HCT116 (cell line): ENCODE data around the gene KRT5. TPM values are rescaled to one million over a fixed set of nuclear protein-coding genes. Genes with fewer than 3 reads are reported as not detected.

Source experiments
- ATAC-seq: fragments of 200-7000 bp; cut with Tn5 transposase; 2 replicates; pipeline ENCODE4 v1.9.1; 2020; ENCODE audit warnings: mild to moderate bottlenecking, moderate library complexity
- BruUV-seq: library from RNA; stranded (reverse); fragments of 400-500 nt; replicated peaks from 2 replicates; lab custom pipeline; 2021; lab: Mats Ljungman, UMichigan
- CTCF ChIA-PET: fragments of 300-600 bp; sonication (Branson Sonifier 250); formaldehyde crosslinking; loops from one replicate; lab custom pipeline; 2021; ENCODE audit warnings: antibody characterized with exemption; lab: Charles Lee
- POLR2A ChIA-PET: fragments of 300-600, 350-600 bp; sonication (Branson Sonifier 250); formaldehyde crosslinking; loops from one replicate; lab custom pipeline; 2021; ENCODE audit warnings: antibody characterized with exemption; lab: Charles Lee
- RAD21 ChIA-PET, 2 experiments: fragments of 300-600 bp; sonication (Branson Sonifier 250); formaldehyde crosslinking; loops; one replicate each; lab custom pipeline; 2023; ENCODE audit warnings: low total read pairs in 2 of 2; ENCODE audit not compliant: uncharacterized antibody in 2 of 2, unreplicated experiment in 2 of 2, low non-redundant PET in 1 of 2; lab: Charles Lee
- DNase-seq: peaks from one replicate; pipeline ENCODE4 v3.0.0-alpha.2; 2010; ENCODE audit warnings: low read depth, low spot score
- H2AFZ ChIP-seq: fragments of 200-600 bp; shearing (Covaris generic), sonication (generic); 2 replicates; pipeline ENCODE4 v1.6.1; 2017; ENCODE audit warnings: low read depth, mixed run types, mixed read lengths, antibody characterized with exemption, low read length; ENCODE audit not compliant: poor library complexity, severe bottlenecking
- H3K27ac ChIP-seq: 2 replicates; pipeline ENCODE4 v1.5.1; 2012; ENCODE audit warnings: low read depth, low read length
- H3K27me3 ChIP-seq: fragments of 200-600 bp; sonication (generic); 2 replicates; pipeline ENCODE4 v1.6.1; 2016; ENCODE audit warnings: mixed run types, low read length, mixed read lengths; ENCODE audit not compliant: insufficient read depth
- H3K36me3 ChIP-seq, 2 experiments: fragments of 200-500 bp in 1 of 2; fragments of 200-600 bp in 1 of 2; sonication (Bioruptor generic) in 1 of 2; sonication (generic) in 1 of 2; 2 replicates each; pipeline versions ENCODE4 v1.5.1 to v1.6.1; 2014 to 2016; ENCODE audit warnings: low read length in 2 of 2, inconsistent platforms in 1 of 2, mixed read lengths in 1 of 2, mixed run types in 1 of 2; ENCODE audit not compliant: insufficient read depth in 2 of 2, control insufficient read depth in 1 of 2
- H3K4me1 ChIP-seq, 2 experiments: fragments of 200-600 bp in 1 of 2; sonication (generic) in 1 of 2; 2 replicates each; pipeline versions ENCODE4 v1.5.1 to v1.6.1; 2012 to 2017; ENCODE audit warnings: low read length in 2 of 2, inconsistent platforms in 1 of 2, mild to moderate bottlenecking in 1 of 2, mixed read lengths in 1 of 2, mixed run types in 1 of 2, moderate library complexity in 1 of 2; ENCODE audit not compliant: insufficient read depth in 2 of 2, control insufficient read depth in 1 of 2
- H3K4me2 ChIP-seq: fragments of 200-600 bp; sonication (generic); 2 replicates; pipeline ENCODE4 v1.6.1; 2017; ENCODE audit warnings: mixed run types, low read length, mixed read lengths
- H3K4me3 ChIP-seq, 2 experiments: fragments of 200-600 bp in 1 of 2; sonication (generic) in 1 of 2; replicated peaks in 1 of 2; 2 replicates each; pipeline ENCODE4 v1.5.1; 2011 to 2016; ENCODE audit warnings: low read length in 2 of 2, control low read depth in 1 of 2, low read depth in 1 of 2, mild to moderate bottlenecking in 1 of 2, mixed read lengths in 1 of 2, mixed run types in 1 of 2
- H3K79me2 ChIP-seq: fragments of 200-600 bp; sonication (generic); 2 replicates; pipeline ENCODE4 v1.6.1; 2017; ENCODE audit warnings: mild to moderate bottlenecking, mixed run types, low read length, moderate library complexity, mixed read lengths; ENCODE audit not compliant: insufficient read depth
- H3K9ac ChIP-seq: fragments of 200-600 bp; sonication (generic); 2 replicates; pipeline ENCODE4 v1.6.1; 2016; ENCODE audit warnings: low read length, mixed read lengths
- H3K9me2 ChIP-seq: fragments of 200-600 bp; sonication (generic), shearing (Covaris generic); 2 replicates; pipeline ENCODE4 v1.6.1; 2017; ENCODE audit warnings: mixed run types, mild to moderate bottlenecking, moderate library complexity; ENCODE audit not compliant: insufficient read depth
- H3K9me3 ChIP-seq, 2 experiments: fragments of 200-500 bp in 1 of 2; fragments of 200-600 bp in 1 of 2; sonication (Bioruptor generic) in 1 of 2; sonication (generic) in 1 of 2; 2 replicates each; pipeline ENCODE4 v1.6.1; 2014 to 2017; ENCODE audit warnings: low read length in 2 of 2, mixed read lengths in 2 of 2, inconsistent platforms in 1 of 2, low read depth in 1 of 2, mild to moderate bottlenecking in 1 of 2, mixed run types in 1 of 2, moderate library complexity in 1 of 2; ENCODE audit not compliant: control insufficient read depth in 1 of 2, insufficient read depth in 1 of 2
- H4K20me1 ChIP-seq: fragments of 200-600 bp; sonication (generic), shearing (Covaris generic); 2 replicates; pipeline ENCODE4 v1.6.1; 2017; ENCODE audit warnings: mixed run types, mild to moderate bottlenecking, moderate library complexity; ENCODE audit not compliant: insufficient read depth
- CBX3 ChIP-seq: IDR thresholded peaks from 2 replicates; pipeline ENCODE4 v1.6.1; 2012; ENCODE audit warnings: low read depth
- CEBPB ChIP-seq: IDR thresholded peaks from 2 replicates; pipeline ENCODE4 v1.6.1; 2012; ENCODE audit warnings: low read depth
- CTCF ChIP-seq, 3 experiments: fragments of 200-600 bp in 1 of 3; sonication (generic) in 1 of 3; IDR thresholded peaks in 2 of 3; conservative IDR thresholded peaks in 1 of 3; 2 replicates each; pipeline ENCODE4 v1.5.1; 2012 to 2017; ENCODE audit warnings: low read depth in 2 of 3, low read length in 2 of 3, antibody characterized with exemption in 1 of 3, borderline replicate concordance in 1 of 3, control low read depth in 1 of 3, mild to moderate bottlenecking in 1 of 3, mixed read lengths in 1 of 3, mixed run types in 1 of 3, moderate library complexity in 1 of 3; ENCODE audit not compliant: insufficient read depth in 1 of 3
- EGR1 ChIP-seq: IDR thresholded peaks from 2 replicates; pipeline ENCODE4 v1.6.1; 2012; ENCODE audit warnings: low read depth
- EZH2 ChIP-seq: fragments of 200-600 bp; sonication (generic); IDR thresholded peaks from 2 replicates; pipeline ENCODE4 v1.6.1; 2017; ENCODE audit warnings: antibody characterized with exemption, mixed run types
- EZH2phosphoT487 ChIP-seq: fragments of 200-600 bp; IDR thresholded peaks from 2 replicates; pipeline ENCODE4 v1.6.1; 2018; ENCODE audit warnings: antibody characterized with exemption, borderline replicate concordance
- FOSL1 ChIP-seq: IDR thresholded peaks from 2 replicates; pipeline ENCODE4 v1.6.1; 2012; ENCODE audit warnings: low read depth
- JUND ChIP-seq: IDR thresholded peaks from 2 replicates; pipeline ENCODE4 v1.6.1; 2012
- MAX ChIP-seq: IDR thresholded peaks from 2 replicates; pipeline ENCODE4 v1.6.1; 2012
- POLR2A ChIP-seq: IDR thresholded peaks from 2 replicates; pipeline ENCODE4 v1.7.0; 2011; ENCODE audit warnings: borderline replicate concordance; ENCODE audit not compliant: insufficient read depth, insufficient read length; ENCODE audit errors: extremely low read depth
- POLR2AphosphoS5 ChIP-seq: IDR thresholded peaks from 2 replicates; pipeline ENCODE4 v1.6.1; 2011; ENCODE audit warnings: mild to moderate bottlenecking, low read depth, low read length, moderate library complexity
- SIN3A ChIP-seq: IDR thresholded peaks from 2 replicates; pipeline ENCODE4 v1.6.1; 2012; ENCODE audit warnings: low read depth
- SRF ChIP-seq: IDR thresholded peaks from 2 replicates; pipeline ENCODE4 v1.6.1; 2012; ENCODE audit warnings: low read depth
- TCF7L2 ChIP-seq: IDR thresholded peaks from 2 replicates; pipeline ENCODE4 v1.7.0; 2011; ENCODE audit warnings: borderline replicate concordance, inconsistent platforms; ENCODE audit not compliant: insufficient read depth, insufficient read length; ENCODE audit errors: extremely low read depth
- YY1 ChIP-seq: IDR thresholded peaks from 2 replicates; pipeline ENCODE4 v1.6.1; 2011; ENCODE audit warnings: low read length, low read depth, moderate library complexity, mild to moderate bottlenecking; ENCODE audit not compliant: insufficient replicate concordance; ENCODE audit errors: extremely low read depth
- ZBTB33 ChIP-seq: IDR thresholded peaks from 2 replicates; pipeline ENCODE4 v1.6.1; 2011; ENCODE audit warnings: mild to moderate bottlenecking, low read length, moderate library complexity; ENCODE audit not compliant: insufficient replicate concordance; ENCODE audit errors: extremely low read depth
- ZNF274 ChIP-seq: fragments of 200-500 bp; sonication (Bioruptor generic); IDR thresholded peaks from 2 replicates; pipeline ENCODE4 v1.6.1; 2014; ENCODE audit warnings: mild to moderate bottlenecking, low read depth, low read length, inconsistent platforms
- intact Hi-C: fragments of 100-400 bp; cut with micrococcal nuclease; formaldehyde crosslinking; loops from 2 replicates; pipeline ENCODE4 v1.10.0; 2022
- total RNA-seq: library from RNA; stranded (reverse); gene quantifications from one replicate; pipeline ENCODE4 v1.2.1, GENCODE V29; 2021; ENCODE audit not compliant: unreplicated experiment

KRT5 gene
- total RNA-seq, 1 experiment from 2014 or later: 0.44 TPM

GRCh38 chr12:52499806-52500560 lies 20.2 kb downstream of the KRT5 start:
- no peak overlapping the region for H3K9ac ChIP-seq
- no peak for ATAC-seq
- no TSS peak for BruUV-seq
- intact Hi-C loops: no loop called here
- RAD21 ChIA-PET: no interaction called here
- TF ChIP-seq MAX: no peak
- TF ChIP-seq FOSL1: no peak
- no peak for TF ChIP-seq EGR1
- no peak for TF ChIP-seq JUND
- no peak for TF ChIP-seq ZNF274
- no peak for TF ChIP-seq TCF7L2
- no peak for TF ChIP-seq POLR2AphosphoS5
- TF ChIP-seq SRF: no peak
- no peak for TF ChIP-seq EZH2phosphoT487
- TF ChIP-seq YY1: no peak
- no peak for TF ChIP-seq EZH2
- no peak for TF ChIP-seq CEBPB
- no peak for TF ChIP-seq ZBTB33
- TF ChIP-seq POLR2A: no peak
- no peak for TF ChIP-seq SIN3A
- no peak for TF ChIP-seq CBX3
- TF ChIP-seq CTCF (IDR thresholded peaks at IDR 0.05 in 2 of 3, conservative IDR thresholded peaks at IDR 0.05 in 1 of 3; ENCODE audit: borderline replicate concordance in 1 of 3, insufficient read depth in 1 of 3, low read depth in 2 of 3, low read length in 2 of 3): no peak
- TF ChIP-seq, all 23 proteins: peak for 0
- Histone ChIP-seq H3K9me2 (no peaks in the 10 kb centered on the region), H3K9me3 (no peaks in the 10 kb centered on the region), H3K4me2 (no peak overlapping the region), H2AFZ (no peak overlapping the region), H4K20me1 (no peaks in the 10 kb centered on the region), H3K79me2 (no peaks in the 10 kb centered on the region), H3K4me1 (peaks cover 26 to 60% of the 10 kb centered on the region in 2 experiments), H3K36me3 (no peaks in the 10 kb centered on the region), H3K27ac (no peak overlapping the region), H3K4me3 (no peak overlapping the region), H3K27me3 (no peaks in the 10 kb centered on the region)
- ChIA-PET POLR2A (no interaction called here), CTCF (interaction anchor here (1.2 kb wide), 1 partner anchor 371 kb away, joined by 5 read pairs; no protein-coding TSS in a partner anchor)
- no peak for DNase-seq
